BJ (cell line): ENCODE results near the gene GALNT7. TPM values are rescaled to one million over a fixed set of nuclear protein-coding genes. Genes with fewer than 3 reads are reported as not detected.
A peak's percentile ranks its signal among the peaks of the same experiment; 100 is the strongest.
"Not testable (repeated sequence)": the region's sequence is repeated elsewhere in the genome, so short reads cannot be mapped to it uniquely, and the experiment has no call there.

Experiments
- CTCF ChIA-PET: fragments of 350-600 bp; formaldehyde crosslinking; extraction: SDS; loops from one replicate; lab custom pipeline; 2021; ENCODE audit warnings: antibody characterized with exemption, inconsistent platforms; lab: Yijun Ruan, JAX
- POLR2A ChIA-PET: fragments of 300-600 bp; sonication (Branson Sonifier 250); formaldehyde crosslinking; extraction: SDS; loops from one replicate; lab custom pipeline; 2021; ENCODE audit warnings: antibody characterized with exemption; lab: Charles Lee
- DNase-seq: peaks from one replicate; pipeline ENCODE4 v3.0.0-alpha.2; 2011; ENCODE audit warnings: low read depth
- H3K27me3 ChIP-seq: 2 replicates; pipeline ENCODE4 v1.6.0; 2011; ENCODE audit warnings: low read length; ENCODE audit not compliant: control insufficient read depth, insufficient read depth
- H3K36me3 ChIP-seq: 2 replicates; pipeline ENCODE4 v1.5.1; 2011; ENCODE audit warnings: low read length; ENCODE audit not compliant: control insufficient read depth, insufficient read depth
- H3K4me3 ChIP-seq: 2 replicates; pipeline ENCODE4 v1.5.1; 2011; ENCODE audit warnings: low read depth, mild to moderate bottlenecking, control low read depth, low read length
- polyA minus RNA-seq: library from RNA; depleted of rRNA, polyadenylated mRNA; stranded (reverse); fragments of >200 nt; gene quantifications from 2 replicates; pipeline ENCODE4 v1.2.3, GENCODE V29; 2011; rRNA and poly(A)+ RNA removed
- polyA plus RNA-seq: library from polyadenylated mRNA; depleted of rRNA; stranded (reverse); fragments of >200 nt; gene quantifications from 2 replicates; pipeline ENCODE4 v1.2.3, GENCODE V29; 2011; rRNA removed
- TF ChIP-seq, protein P1 (sequence below): IDR thresholded peaks from 2 replicates; pipeline ENCODE4 v1.5.1; 2011; ENCODE audit warnings: low read depth, mild to moderate bottlenecking, control low read depth, inconsistent platforms, low read length, moderate library complexity; ENCODE audit not compliant: insufficient read depth

The GALNT7 gene, protein sequence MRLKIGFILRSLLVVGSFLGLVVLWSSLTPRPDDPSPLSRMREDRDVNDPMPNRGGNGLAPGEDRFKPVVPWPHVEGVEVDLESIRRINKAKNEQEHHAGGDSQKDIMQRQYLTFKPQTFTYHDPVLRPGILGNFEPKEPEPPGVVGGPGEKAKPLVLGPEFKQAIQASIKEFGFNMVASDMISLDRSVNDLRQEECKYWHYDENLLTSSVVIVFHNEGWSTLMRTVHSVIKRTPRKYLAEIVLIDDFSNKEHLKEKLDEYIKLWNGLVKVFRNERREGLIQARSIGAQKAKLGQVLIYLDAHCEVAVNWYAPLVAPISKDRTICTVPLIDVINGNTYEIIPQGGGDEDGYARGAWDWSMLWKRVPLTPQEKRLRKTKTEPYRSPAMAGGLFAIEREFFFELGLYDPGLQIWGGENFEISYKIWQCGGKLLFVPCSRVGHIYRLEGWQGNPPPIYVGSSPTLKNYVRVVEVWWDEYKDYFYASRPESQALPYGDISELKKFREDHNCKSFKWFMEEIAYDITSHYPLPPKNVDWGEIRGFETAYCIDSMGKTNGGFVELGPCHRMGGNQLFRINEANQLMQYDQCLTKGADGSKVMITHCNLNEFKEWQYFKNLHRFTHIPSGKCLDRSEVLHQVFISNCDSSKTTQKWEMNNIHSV
- polyA plus RNA-seq = 6.3 and 10.7 TPM in 2 replicates
- 6.4 and 6.6 TPM in 2 replicates for polyA minus RNA-seq

DNA sequence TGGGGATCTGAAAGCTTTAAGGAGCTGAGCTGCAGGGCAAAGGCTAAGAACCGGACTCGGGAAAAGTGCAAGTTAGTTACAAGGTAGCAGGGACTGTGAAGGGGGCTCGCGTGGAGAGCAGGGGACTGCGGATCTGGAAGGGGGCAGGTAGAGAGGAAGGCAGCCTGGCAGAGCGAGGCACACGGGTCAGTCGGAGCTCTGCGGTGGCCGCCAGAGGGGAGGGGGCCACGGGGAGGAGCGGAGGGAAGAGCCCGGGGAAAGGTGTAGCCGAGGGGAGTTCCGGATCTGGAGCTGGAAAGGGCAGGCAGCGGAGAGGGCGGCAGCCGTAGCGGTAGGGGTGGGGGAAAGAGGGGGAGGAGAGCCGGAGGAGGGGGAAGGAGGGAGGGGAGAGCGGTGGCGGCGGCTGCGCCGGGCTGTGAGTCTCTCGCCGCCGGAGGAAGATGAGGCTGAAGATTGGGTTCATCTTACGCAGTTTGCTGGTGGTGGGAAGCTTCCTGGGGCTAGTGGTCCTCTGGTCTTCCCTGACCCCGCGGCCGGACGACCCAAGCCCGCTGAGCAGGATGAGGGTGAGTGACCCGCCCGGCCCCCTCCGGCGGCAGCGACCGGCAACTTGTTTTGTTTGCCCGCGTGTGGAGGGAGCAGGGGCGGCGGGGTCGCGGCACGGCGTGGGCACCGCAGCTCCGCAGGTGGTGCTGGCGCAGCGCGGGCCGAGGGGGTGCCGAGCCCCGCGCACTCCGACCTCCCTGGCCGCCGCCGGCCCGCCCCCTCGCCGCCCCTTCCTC, at the start of gene GALNT7:
Gene GALNT7, plus strand, starts transcription at position 416 of the 782 bp plus-strand sequence. Its CDS starts 25 bp downstream, at position 441.
- ChIA-PET POLR2A (interaction anchor here (0.6 kb wide), 1 partner anchor 63 kb away, joined by 3 read pairs; no protein-coding TSS in a partner anchor), CTCF (no interaction called here)
- TF ChIP-seq, protein P1, sequence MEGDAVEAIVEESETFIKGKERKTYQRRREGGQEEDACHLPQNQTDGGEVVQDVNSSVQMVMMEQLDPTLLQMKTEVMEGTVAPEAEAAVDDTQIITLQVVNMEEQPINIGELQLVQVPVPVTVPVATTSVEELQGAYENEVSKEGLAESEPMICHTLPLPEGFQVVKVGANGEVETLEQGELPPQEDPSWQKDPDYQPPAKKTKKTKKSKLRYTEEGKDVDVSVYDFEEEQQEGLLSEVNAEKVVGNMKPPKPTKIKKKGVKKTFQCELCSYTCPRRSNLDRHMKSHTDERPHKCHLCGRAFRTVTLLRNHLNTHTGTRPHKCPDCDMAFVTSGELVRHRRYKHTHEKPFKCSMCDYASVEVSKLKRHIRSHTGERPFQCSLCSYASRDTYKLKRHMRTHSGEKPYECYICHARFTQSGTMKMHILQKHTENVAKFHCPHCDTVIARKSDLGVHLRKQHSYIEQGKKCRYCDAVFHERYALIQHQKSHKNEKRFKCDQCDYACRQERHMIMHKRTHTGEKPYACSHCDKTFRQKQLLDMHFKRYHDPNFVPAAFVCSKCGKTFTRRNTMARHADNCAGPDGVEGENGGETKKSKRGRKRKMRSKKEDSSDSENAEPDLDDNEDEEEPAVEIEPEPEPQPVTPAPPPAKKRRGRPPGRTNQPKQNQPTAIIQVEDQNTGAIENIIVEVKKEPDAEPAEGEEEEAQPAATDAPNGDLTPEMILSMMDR = no peak; the same call in 1 of the 2 replicates
- no peaks in the 10 kb centered on the region for H3K27me3 ChIP-seq
- H3K36me3 ChIP-seq = no peaks in the 10 kb centered on the region
- no peak for DNase-seq
- H3K4me3 ChIP-seq = peak within 1 kb of the TSS; percentile 91

DNA sequence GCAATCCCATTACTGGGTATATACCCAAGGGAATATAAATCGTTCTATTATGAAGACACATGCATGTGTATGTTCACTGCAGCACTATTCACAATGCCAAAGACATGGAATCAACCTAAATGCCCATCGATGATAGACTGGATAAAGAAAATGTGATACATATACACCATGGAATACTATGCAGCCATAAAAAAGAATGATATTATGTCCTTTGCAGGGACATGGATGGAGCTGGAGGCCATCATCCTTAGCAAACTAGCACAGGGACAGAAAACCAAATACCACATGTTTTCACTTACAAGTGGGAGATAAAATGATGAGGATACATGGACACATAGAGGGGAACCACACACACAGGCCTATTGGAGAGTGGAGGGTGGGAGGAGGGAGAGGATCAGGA, 49.8 kb upstream of the GALNT7 start:
- H3K36me3 ChIP-seq, DNase-seq, CTCF ChIA-PET, POLR2A ChIA-PET, H3K27me3 ChIP-seq, H3K4me3 ChIP-seq: not testable (repeated sequence)

DNA sequence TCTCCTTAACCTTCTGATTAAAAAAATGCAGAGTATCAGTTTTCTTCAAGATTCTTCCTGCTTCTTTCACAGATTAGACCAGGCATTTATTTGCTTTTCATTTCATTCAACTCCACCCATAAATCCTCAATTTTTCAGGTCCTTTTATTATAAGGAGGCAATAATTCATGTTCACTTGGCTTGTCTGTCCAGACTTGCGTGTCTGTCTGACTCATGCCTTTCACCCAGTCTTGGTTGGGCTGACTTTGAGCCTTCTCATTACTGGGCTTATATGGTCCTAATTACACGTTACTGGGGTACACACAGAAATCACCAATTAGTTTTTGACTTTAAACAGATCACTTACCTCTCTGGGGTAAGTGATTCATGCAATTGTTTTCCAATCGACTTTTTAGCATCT, 48.8 kb upstream of the GALNT7 start:
- POLR2A ChIA-PET = no interaction called here
- CTCF ChIA-PET = no interaction called here
- no peak for DNase-seq
- no peak overlapping the region for H3K4me3 ChIP-seq
- H3K36me3 ChIP-seq = no peaks in the 10 kb centered on the region
- TF ChIP-seq, protein P1 = no peak
- no peaks in the 10 kb centered on the region for H3K27me3 ChIP-seq

DNA sequence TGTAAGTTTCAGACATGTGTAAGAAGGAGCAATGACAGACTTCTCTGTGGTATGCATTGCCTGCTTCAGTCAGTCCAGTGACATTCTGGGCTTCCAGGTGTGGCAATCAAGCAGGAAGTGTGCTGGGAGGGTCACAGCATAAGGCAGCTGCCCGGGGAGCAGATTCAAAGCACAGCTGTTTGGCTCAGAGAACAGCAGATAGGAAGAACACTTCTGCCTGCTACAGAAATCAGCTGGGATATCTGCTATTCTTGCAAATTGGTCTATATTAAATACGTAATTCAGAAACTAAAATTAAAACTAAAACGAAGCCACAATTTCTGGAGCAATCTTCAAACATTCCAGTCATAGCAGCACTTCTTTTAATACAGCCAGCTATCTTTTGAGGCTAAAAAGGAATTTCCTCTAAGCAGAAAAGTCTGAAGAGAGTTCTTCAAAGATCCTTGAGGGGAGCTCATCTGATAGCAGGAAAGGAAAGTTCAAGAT, 47.5 kb upstream of the GALNT7 start:
- TF ChIP-seq, protein P1 = no peak
- ChIA-PET POLR2A (no interaction called here), CTCF (interaction anchor here (0.7 to 1.3 kb wide), 4 partner anchors 10 to 136 kb away, joined by 3 read pairs; no protein-coding TSS in a partner anchor)
- Histone ChIP-seq H3K4me3 (no peak overlapping the region), H3K36me3 (no peaks in the 10 kb centered on the region), H3K27me3 (no peaks in the 10 kb centered on the region)
- DNase-seq = peak; percentile 4

DNA sequence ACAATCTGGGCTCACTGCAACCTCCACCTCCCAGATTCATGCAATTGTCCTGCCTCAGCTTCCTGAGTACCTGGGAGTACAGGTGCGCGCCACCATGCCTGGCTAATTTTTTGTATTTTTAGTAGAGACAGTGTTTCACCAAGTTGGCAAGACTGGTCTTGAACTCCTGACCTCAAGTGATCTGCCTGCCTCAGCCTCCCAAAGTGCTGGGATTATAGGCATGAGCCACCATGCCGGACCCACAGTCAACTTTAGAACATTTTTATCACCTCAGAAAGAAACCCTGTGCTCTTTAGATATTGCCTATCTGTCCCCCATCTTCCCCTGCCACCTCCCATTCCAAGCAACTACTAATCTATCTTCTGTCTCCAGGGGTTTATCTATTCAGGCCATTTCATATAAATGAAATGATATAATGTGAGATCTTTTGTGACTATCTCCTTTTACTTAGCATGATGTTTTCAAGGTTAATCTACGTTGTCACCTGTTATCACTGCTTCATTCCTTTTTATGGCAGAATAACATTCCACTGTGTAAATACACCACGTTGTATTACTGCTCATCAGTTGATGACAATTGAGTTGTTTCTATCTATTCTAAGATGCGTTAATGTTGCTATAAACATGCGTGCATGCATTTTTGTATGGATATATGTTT, 44.3 kb upstream of the GALNT7 start:
- H3K27me3 ChIP-seq = no peaks in the 10 kb centered on the region
- ChIA-PET POLR2A (no interaction called here), CTCF (interaction anchor here (1.0 kb wide), 1 partner anchor 32 kb away, joined by 3 read pairs; no protein-coding TSS in a partner anchor)
- H3K4me3 ChIP-seq = no peak overlapping the region
- H3K36me3 ChIP-seq = no peaks in the 10 kb centered on the region
- TF ChIP-seq, protein P1 = no peak
- DNase-seq = no peak
